Right atrium auricular region (tissue), 2 donors: ENCODE results near the gene EBF3. TPM values are rescaled to one million over a fixed set of nuclear protein-coding genes. Genes with fewer than 3 reads are reported as not detected.

Experiments
- DNase-seq: peaks from one replicate; pipeline ENCODE4 v3.0.0-alpha.2; 2019; ENCODE audit warnings: low spot score
- H3K27ac ChIP-seq, 2 donors: fragments of 200-600 bp; sonication (generic); 1 replicate in 1 of 2; 2 replicates in 1 of 2; pipeline ENCODE4 v1.5.1; 2016 to 2019
- H3K27me3 ChIP-seq, 2 donors: fragments of 200-600 bp; sonication (generic); one replicate each; pipeline versions ENCODE4 v1.5.1 to v1.6.0; 2017 to 2019
- H3K36me3 ChIP-seq: fragments of 200-600 bp; sonication (generic); one replicate; pipeline ENCODE4 v1.5.1; 2016
- H3K4me1 ChIP-seq, 2 donors: fragments of 200-600 bp; sonication (generic); one replicate each; pipeline versions ENCODE4 v1.5.1 to v1.6.0; 2017 to 2019
- H3K4me3 ChIP-seq, 2 donors: fragments of 200-600 bp; sonication (generic); 1 replicate in 1 of 2; 2 replicates in 1 of 2; pipeline ENCODE4 v1.5.1; 2017 to 2019; ENCODE audit warnings: mild to moderate bottlenecking in 1 of 2, moderate library complexity in 1 of 2
- H3K9me3 ChIP-seq, 2 donors: fragments of 200-600 bp; sonication (generic); one replicate each; pipeline ENCODE4 v1.5.1; 2019
- total RNA-seq, 2 donors: library from RNA; depleted of rRNA; stranded (reverse); fragments of >200 nt; gene quantifications; one replicate each; pipeline ENCODE4 v1.1.0, GENCODE V29; 2016
- TF ChIP-seq, protein P1 (sequence below), 2 donors: fragments of 200-600 bp; sonication (generic); IDR thresholded peaks; one replicate each; pipeline ENCODE4 v1.5.1; 2019; ENCODE audit warnings: antibody characterized with exemption in 2 of 2

The EBF3 gene
- total RNA-seq, 2 donors from 2014 or later: 5.8 to 6.9 TPM

DNA sequence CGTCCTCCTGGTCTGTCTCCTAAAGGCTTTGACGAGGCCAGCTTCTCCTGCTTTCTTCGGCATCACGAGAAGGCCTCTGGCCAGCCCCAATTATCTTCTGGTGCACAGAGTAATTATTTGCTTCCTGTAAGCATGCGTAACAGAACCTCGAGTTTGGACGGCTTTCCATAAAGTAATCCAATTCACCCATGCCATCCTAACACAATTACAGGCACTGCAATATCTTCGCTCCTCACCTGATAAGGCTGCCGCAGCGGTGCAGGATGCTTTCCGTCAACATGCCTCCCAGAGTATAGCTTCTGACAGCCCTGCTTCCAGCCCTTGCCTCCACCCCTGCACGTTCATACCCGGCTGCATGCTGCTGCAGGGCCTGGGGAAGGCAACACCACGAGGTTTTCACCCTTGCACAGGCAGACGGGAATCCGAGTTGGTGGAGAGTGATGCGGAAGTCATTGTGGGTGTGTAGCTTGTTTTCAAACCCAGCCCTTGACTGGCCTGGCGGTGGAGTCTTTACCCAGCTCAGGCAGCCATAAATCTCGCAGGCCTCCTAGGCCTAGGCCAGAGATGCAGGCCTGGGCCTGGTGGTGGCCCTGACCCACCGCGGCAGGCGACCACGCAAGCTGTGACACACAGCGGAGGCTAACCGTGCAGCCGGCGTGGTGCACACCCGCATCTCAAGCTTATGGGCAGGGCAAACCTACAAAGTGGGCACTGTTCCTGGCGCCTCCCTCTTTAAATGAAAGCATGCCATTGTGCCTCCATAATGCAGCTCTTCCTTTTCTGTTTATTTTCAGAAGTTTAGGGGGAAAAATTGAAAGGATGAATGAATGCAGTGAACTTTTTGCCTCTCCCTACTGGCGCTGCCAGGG lies 12.7 kb downstream of the EBF3 start:
- Histone ChIP-seq H3K27ac (peak overlapping the region; percentile 29 to 88), H3K4me1 (peaks cover 0 to 65% of the 10 kb centered on the region in 2 donors), H3K9me3 (no peaks in the 10 kb centered on the region), H3K27me3 (no peaks in the 10 kb centered on the region), H3K36me3 (no peaks in the 10 kb centered on the region), H3K4me3 (no peak overlapping the region)
- DNase-seq: no peak
- TF ChIP-seq, protein P1, sequence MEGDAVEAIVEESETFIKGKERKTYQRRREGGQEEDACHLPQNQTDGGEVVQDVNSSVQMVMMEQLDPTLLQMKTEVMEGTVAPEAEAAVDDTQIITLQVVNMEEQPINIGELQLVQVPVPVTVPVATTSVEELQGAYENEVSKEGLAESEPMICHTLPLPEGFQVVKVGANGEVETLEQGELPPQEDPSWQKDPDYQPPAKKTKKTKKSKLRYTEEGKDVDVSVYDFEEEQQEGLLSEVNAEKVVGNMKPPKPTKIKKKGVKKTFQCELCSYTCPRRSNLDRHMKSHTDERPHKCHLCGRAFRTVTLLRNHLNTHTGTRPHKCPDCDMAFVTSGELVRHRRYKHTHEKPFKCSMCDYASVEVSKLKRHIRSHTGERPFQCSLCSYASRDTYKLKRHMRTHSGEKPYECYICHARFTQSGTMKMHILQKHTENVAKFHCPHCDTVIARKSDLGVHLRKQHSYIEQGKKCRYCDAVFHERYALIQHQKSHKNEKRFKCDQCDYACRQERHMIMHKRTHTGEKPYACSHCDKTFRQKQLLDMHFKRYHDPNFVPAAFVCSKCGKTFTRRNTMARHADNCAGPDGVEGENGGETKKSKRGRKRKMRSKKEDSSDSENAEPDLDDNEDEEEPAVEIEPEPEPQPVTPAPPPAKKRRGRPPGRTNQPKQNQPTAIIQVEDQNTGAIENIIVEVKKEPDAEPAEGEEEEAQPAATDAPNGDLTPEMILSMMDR (IDR thresholded peaks at IDR 0.05): no peak

DNA sequence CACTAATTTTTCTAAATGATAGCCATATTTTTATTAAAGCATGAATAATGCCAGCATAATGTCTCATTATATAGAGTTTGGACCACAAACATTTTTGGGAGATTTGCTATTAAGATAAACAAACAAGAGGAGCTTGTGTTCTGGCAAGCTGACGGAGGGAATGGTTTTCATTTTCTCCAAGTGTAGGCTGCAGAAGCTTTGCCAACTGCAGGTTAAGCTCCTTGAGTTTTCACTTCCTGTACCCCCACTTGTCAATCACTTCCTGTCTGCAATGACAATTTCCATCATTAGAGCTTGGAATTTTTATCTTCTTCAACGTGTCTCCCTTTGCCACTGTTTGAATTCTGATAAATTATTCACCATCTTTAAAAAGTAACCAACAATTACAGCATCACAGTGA lies 13.4 kb downstream of the EBF3 start:
- H3K27me3 ChIP-seq: no peaks in the 10 kb centered on the region
- no peak overlapping the region for H3K4me3 ChIP-seq
- no peaks in the 10 kb centered on the region for H3K9me3 ChIP-seq
- peak overlapping the region; percentile 69 to 88 for H3K27ac ChIP-seq
- H3K4me1 ChIP-seq: peaks cover 0 to 65% of the 10 kb centered on the region in 2 donors
- H3K36me3 ChIP-seq: no peaks in the 10 kb centered on the region
- TF ChIP-seq, protein P1 (IDR thresholded peaks at IDR 0.05): no peak
- DNase-seq: no peak

DNA sequence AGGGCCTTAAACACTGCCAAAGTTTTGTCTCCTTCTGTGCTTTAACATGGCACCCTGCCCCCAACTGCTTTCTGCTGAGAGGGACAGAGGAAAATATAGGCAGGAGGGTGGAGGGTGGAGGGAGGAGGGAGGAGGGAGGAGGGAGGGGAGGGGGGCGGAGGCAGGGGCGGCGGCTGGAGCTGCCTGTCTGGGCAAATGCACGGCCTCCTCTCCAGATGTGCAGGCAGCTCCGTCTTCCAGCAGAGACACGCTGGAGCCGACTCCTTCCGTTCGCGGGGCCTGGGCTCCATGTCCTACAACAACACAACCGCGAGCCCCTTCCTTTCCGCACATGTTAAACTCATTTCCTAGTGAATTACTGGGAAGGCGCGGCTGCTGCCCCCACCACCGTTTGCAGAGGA lies 14.2 kb downstream of the EBF3 start:
- no peaks in the 10 kb centered on the region for H3K36me3 ChIP-seq
- no peaks in the 10 kb centered on the region for H3K9me3 ChIP-seq
- no peaks in the 10 kb centered on the region for H3K27me3 ChIP-seq
- H3K4me3 ChIP-seq: no peak overlapping the region
- peak overlapping the region; percentile 52 to 69 for H3K27ac ChIP-seq
- TF ChIP-seq, protein P1 (IDR thresholded peaks at IDR 0.05): no peak
- DNase-seq: peak; percentile 68
- H3K4me1 ChIP-seq: peaks cover 0 to 65% of the 10 kb centered on the region in 2 donors

DNA sequence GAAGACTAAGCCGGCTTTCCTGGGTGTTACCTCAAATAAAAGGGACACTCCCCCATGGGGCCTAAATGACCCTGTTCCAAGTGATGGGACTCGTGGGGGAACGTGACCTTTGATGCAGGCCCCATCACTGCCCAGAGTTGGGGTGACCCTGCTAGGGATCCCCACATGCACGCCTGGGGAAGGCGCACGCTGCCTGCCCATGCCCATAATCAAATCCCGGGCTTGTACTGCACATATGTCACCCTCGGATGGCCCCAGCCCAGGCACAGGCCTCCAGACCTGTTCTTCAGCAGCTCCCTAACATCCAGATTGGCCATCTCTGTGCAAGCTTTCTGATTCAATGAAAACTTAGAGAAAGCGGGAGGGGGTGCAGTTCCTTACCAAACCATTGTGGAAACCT lies 14.7 kb downstream of the EBF3 start:
- Histone ChIP-seq H3K27me3 (no peaks in the 10 kb centered on the region), H3K27ac (peak overlapping the region; percentile 52 to 69), H3K4me3 (no peak overlapping the region), H3K36me3 (no peaks in the 10 kb centered on the region), H3K9me3 (no peaks in the 10 kb centered on the region), H3K4me1 (peaks cover 0 to 68% of the 10 kb centered on the region in 2 donors)
- TF ChIP-seq, protein P1 (IDR thresholded peaks at IDR 0.05): no peak
- no peak for DNase-seq

DNA sequence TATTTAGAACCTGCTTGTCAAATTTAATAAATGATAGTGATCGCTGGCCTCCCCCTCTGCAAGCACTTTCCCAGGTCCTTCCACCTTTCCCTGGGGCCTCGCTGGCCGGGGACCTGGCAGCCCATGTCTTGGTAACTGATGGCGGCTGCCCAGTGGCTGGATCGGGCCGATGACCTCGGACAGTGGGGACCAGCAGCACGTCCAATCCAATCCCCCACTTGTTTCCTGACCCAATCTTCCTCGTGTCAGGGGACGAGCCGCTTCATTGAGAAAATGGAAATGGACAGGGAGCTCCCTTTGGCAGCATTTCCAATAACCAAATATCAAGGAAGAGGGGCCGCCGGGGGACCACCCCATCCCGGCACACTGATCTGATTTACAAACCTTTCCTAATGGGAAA lies 17.2 kb downstream of the EBF3 start:
- no peaks in the 10 kb centered on the region for H3K9me3 ChIP-seq
- no peaks in the 10 kb centered on the region for H3K27me3 ChIP-seq
- no peaks in the 10 kb centered on the region for H3K36me3 ChIP-seq
- no peak for DNase-seq
- H3K4me3 ChIP-seq: no peak overlapping the region
- TF ChIP-seq, protein P1 (IDR thresholded peaks at IDR 0.05): no peak
- H3K27ac ChIP-seq: peak overlapping the region; percentile 78 to 81
- peaks cover 0 to 72% of the 10 kb centered on the region in 2 donors for H3K4me1 ChIP-seq
